Choroid plexus epithelial cell (primary cell): ENCODE measurements around the gene CCT8L2.
"Not testable (repeated sequence)": the region's sequence is repeated elsewhere in the genome, so short reads cannot be mapped to it uniquely, and the experiment has no call there.

Experiments used
- DNase-seq: peaks from one replicate; pipeline ENCODE4 v3.0.0-alpha.2; 2010; ENCODE audit warnings: low read depth
- H3K4me3 ChIP-seq: 2 replicates; pipeline ENCODE4 v1.5.1; 2011; ENCODE audit warnings: low read depth, mild to moderate bottlenecking, control low read depth, low read length, moderate library complexity
- CTCF ChIP-seq: conservative IDR thresholded peaks from 2 replicates; pipeline ENCODE4 v1.5.1; 2011; ENCODE audit warnings: low read depth, mild to moderate bottlenecking, control low read depth, inconsistent platforms, low read length, moderate library complexity

The CCT8L2 gene

GRCh38 chr22:16563555-16564520 lies 28.8 kb downstream of the CCT8L2 start:
- no peak for DNase-seq
- TF ChIP-seq CTCF, result no peak

GRCh38 chr22:16562711-16563554 lies 29.7 kb downstream of the CCT8L2 start:
- TF ChIP-seq CTCF, result no peak
- no peak for DNase-seq
- H3K4me3 ChIP-seq, result no peak overlapping the region

More at GRCh38 chr22:16563555-16564520, 28.8 kb downstream of the CCT8L2 start:
- H3K4me3 ChIP-seq, result no peak overlapping the region

GRCh38 chr22:16561093-16561658 lies 31.4 kb downstream of the CCT8L2 start:
- DNase-seq, H3K4me3 ChIP-seq: not testable (repeated sequence)

GRCh38 chr22:16560651-16561050 lies 32.0 kb downstream of the CCT8L2 start:
- H3K4me3 ChIP-seq, DNase-seq: not testable (repeated sequence)

- H3K4me3 ChIP-seq, DNase-seq: not testable (repeated sequence)
Measured at GRCh38 chr22:16559996-16560395, 32.6 kb downstream of the CCT8L2 start.

- DNase-seq, result no peak
- H3K4me3 ChIP-seq, result no peak overlapping the region
- no peak for TF ChIP-seq CTCF
Measured at GRCh38 chr22:16559056-16559955, 33.3 kb downstream of the CCT8L2 start.

- not testable (repeated sequence) for H3K4me3 ChIP-seq, DNase-seq
Measured at GRCh38 chr22:16558376-16558945, 34.1 kb downstream of the CCT8L2 start.

GRCh38 chr22:16557511-16557910 lies 35.1 kb downstream of the CCT8L2 start:
- not testable (repeated sequence) for DNase-seq, H3K4me3 ChIP-seq

GRCh38 chr22:16555077-16555994 lies 37.3 kb downstream of the CCT8L2 start:
- not testable (repeated sequence) for H3K4me3 ChIP-seq

GRCh38 chr22:16543310-16543709 lies 49.3 kb downstream of the CCT8L2 start:
- DNase-seq, H3K4me3 ChIP-seq: not testable (repeated sequence)

More at GRCh38 chr22:16555077-16555994, 37.3 kb downstream of the CCT8L2 start:
- DNase-seq, result not testable (repeated sequence)
